Hypothalamus (tissue), 51 donors: Measurements from ENCODE around the gene CTSD.

Source experiments
- DNase-seq, 51 donors: peaks; one replicate each; lab custom pipeline; 2025; lab: John Stamatoyannopoulos, UW

Gene CTSD

GRCh38 chr11:1746511-1746931, 17.2 kb downstream of the CTSD start:
- no peak for DNase-seq

GRCh38 chr11:1745701-1746320, 17.9 kb downstream of the CTSD start:
- no peak for DNase-seq

GRCh38 chr11:1744891-1745700, 18.6 kb downstream of the CTSD start:
- peak in 7 of 51 donors; percentile 30 to 53 (median 42) for DNase-seq

GRCh38 chr11:1744137-1744886, 19.4 kb downstream of the CTSD start:
- DNase-seq = peak in 18 of 51 donors; percentile 25 to 72 (median 54)

GRCh38 chr11:1743585-1744136, 20.1 kb downstream of the CTSD start:
- DNase-seq = no peak

GRCh38 chr11:1742869-1743584, 20.7 kb downstream of the CTSD start:
- DNase-seq = no peak

GRCh38 chr11:1742371-1742770, 21.4 kb downstream of the CTSD start:
- no peak for DNase-seq

GRCh38 chr11:1741741-1742140, 22.0 kb downstream of the CTSD start:
- no peak for DNase-seq

- no peak for DNase-seq
These were observed 22.8 kb downstream of the CTSD start for GRCh38 chr11:1740786-1741530.

GRCh38 chr11:1739576-1739975, 24.2 kb downstream of the CTSD start:
- DNase-seq = peak in 1 of 51 donors; percentile 34

- DNase-seq = no peak
These were observed 25.3 kb downstream of the CTSD start for GRCh38 chr11:1738380-1738779.

GRCh38 chr11:1737080-1737757, 26.5 kb downstream of the CTSD start:
- DNase-seq = no peak

GRCh38 chr11:1736447-1736992, 27.2 kb downstream of the CTSD start:
- DNase-seq = no peak

- no peak for DNase-seq
These were observed 28.5 kb downstream of the CTSD start for GRCh38 chr11:1735271-1735670.

GRCh38 chr11:1734641-1735081, 29.1 kb downstream of the CTSD start:
- no peak for DNase-seq

GRCh38 chr11:1733716-1734640, 29.7 kb downstream of the CTSD start:
- no peak for DNase-seq

GRCh38 chr11:1733009-1733715, 30.6 kb downstream of the CTSD start:
- DNase-seq = no peak
